Parathyroid adenoma (tissue), 2 donors: ENCODE results near the gene SLC27A3.
"Not testable (repeated sequence)": the region's sequence is repeated elsewhere in the genome, so short reads cannot be mapped to it uniquely, and the experiment has no call there.

Source experiments
- H2AFZ ChIP-seq: fragments of 300-600 bp; sonication (generic); one replicate; pipeline ENCODE4 v1.7.0; 2017; ENCODE audit warnings: antibody characterized with exemption, mild to moderate bottlenecking
- H3K27ac ChIP-seq: fragments of 300-600 bp; sonication (generic); one replicate; pipeline ENCODE4 v1.7.0; 2017
- H3K27me3 ChIP-seq: fragments of 300-600 bp; sonication (generic); one replicate; pipeline ENCODE4 v1.7.0; 2017; ENCODE audit warnings: low read length; ENCODE audit not compliant: control insufficient read depth, insufficient read depth
- H3K36me3 ChIP-seq: fragments of 300-600 bp; sonication (generic); one replicate; pipeline ENCODE4 v1.7.0; 2017; ENCODE audit warnings: low read length; ENCODE audit not compliant: control insufficient read depth, insufficient read depth
- H3K4me1 ChIP-seq: fragments of 300-600 bp; sonication (generic); one replicate; pipeline ENCODE4 v1.7.0; 2017; ENCODE audit warnings: control low read depth
- H3K4me2 ChIP-seq: fragments of 300-600 bp; sonication (generic); one replicate; pipeline ENCODE4 v1.7.0; 2017; ENCODE audit warnings: low read length
- H3K4me3 ChIP-seq: fragments of 300-600 bp; sonication (generic); one replicate; pipeline ENCODE4 v1.7.0; 2017; ENCODE audit warnings: low read depth, low read length
- H3K79me2 ChIP-seq: fragments of 300-600 bp; sonication (generic); one replicate; pipeline ENCODE4 v1.7.0; 2017; ENCODE audit warnings: control low read depth
- H3K9ac ChIP-seq: fragments of 300-600 bp; sonication (generic); one replicate; pipeline ENCODE4 v1.7.0; 2017; ENCODE audit warnings: mild to moderate bottlenecking
- H3K9me3 ChIP-seq: fragments of 300-600 bp; sonication (generic); one replicate; pipeline ENCODE4 v1.7.0; 2017; ENCODE audit warnings: low read length; ENCODE audit not compliant: control insufficient read depth
- CTCF ChIP-seq: fragments of 300-600 bp; sonication (generic); IDR thresholded peaks from one replicate; pipeline ENCODE4 v1.7.0; 2017; ENCODE audit warnings: antibody characterized with exemption, mild to moderate bottlenecking
- donor health status: primary hyperparathyroidism.

The SLC27A3 gene

GRCh38 chr1:153760440-153760839 lies 14.8 kb upstream of the SLC27A3 start:
- Histone ChIP-seq H3K4me3 (no peak overlapping the region), H3K4me1 (no peaks in the 10 kb centered on the region), H3K4me2 (no peak overlapping the region), H3K27ac (no peak overlapping the region), H3K79me2 (no peaks in the 10 kb centered on the region), H3K9me3 (no peaks in the 10 kb centered on the region), H3K36me3 (no peaks in the 10 kb centered on the region), H3K27me3 (no peaks in the 10 kb centered on the region), H3K9ac (no peak overlapping the region), H2AFZ (no peak overlapping the region)
- TF ChIP-seq CTCF = no peak

GRCh38 chr1:153763365-153764225 lies 11.6 kb upstream of the SLC27A3 start:
- no peaks in the 10 kb centered on the region for H3K4me1 ChIP-seq
- no peak overlapping the region for H3K27ac ChIP-seq
- no peak overlapping the region for H3K4me3 ChIP-seq
- no peak overlapping the region for H3K4me2 ChIP-seq
- no peak for TF ChIP-seq CTCF
- H3K9me3 ChIP-seq = no peaks in the 10 kb centered on the region
- no peaks in the 10 kb centered on the region for H3K79me2 ChIP-seq
- no peak overlapping the region for H2AFZ ChIP-seq
- no peak overlapping the region for H3K9ac ChIP-seq
- H3K36me3 ChIP-seq = no peaks in the 10 kb centered on the region
- no peaks in the 10 kb centered on the region for H3K27me3 ChIP-seq

GRCh38 chr1:153764310-153764709 lies 10.9 kb upstream of the SLC27A3 start:
- TF ChIP-seq CTCF = no peak
- Histone ChIP-seq H3K79me2 (no peaks in the 10 kb centered on the region), H3K4me2 (no peak overlapping the region), H3K9ac (no peak overlapping the region), H3K36me3 (no peaks in the 10 kb centered on the region), H3K27ac (no peak overlapping the region), H3K9me3 (no peaks in the 10 kb centered on the region), H2AFZ (no peak overlapping the region), H3K4me3 (no peak overlapping the region), H3K27me3 (no peaks in the 10 kb centered on the region), H3K4me1 (no peaks in the 10 kb centered on the region)

- not testable (repeated sequence) for H3K4me3 ChIP-seq, H3K79me2 ChIP-seq, H3K36me3 ChIP-seq, H3K27me3 ChIP-seq, H3K9me3 ChIP-seq, H2AFZ ChIP-seq, H3K9ac ChIP-seq, H3K4me2 ChIP-seq, H3K4me1 ChIP-seq, H3K27ac ChIP-seq
Measured at GRCh38 chr1:153766663-153767062, 8.5 kb upstream of the SLC27A3 start.

- no peak for TF ChIP-seq CTCF
- H3K9me3 ChIP-seq = no peaks in the 10 kb centered on the region
- no peak overlapping the region for H3K4me2 ChIP-seq
- peaks cover 7% of the 10 kb centered on the region for H3K4me1 ChIP-seq
- H3K27ac ChIP-seq = no peak overlapping the region
- H3K9ac ChIP-seq = no peak overlapping the region
- no peak overlapping the region for H3K4me3 ChIP-seq
- H2AFZ ChIP-seq = no peak overlapping the region
- H3K79me2 ChIP-seq = no peaks in the 10 kb centered on the region
- H3K27me3 ChIP-seq = no peaks in the 10 kb centered on the region
- H3K36me3 ChIP-seq = no peaks in the 10 kb centered on the region
Measured at GRCh38 chr1:153767519-153767918, 7.7 kb upstream of the SLC27A3 start.
